A673 (cell line): ENCODE data around the gene HMGCLL1. TPM values are rescaled to one million over a fixed set of nuclear protein-coding genes. Genes with fewer than 3 reads are reported as not detected.

Source experiments
- BruUV-seq: library from RNA; stranded (reverse); fragments of 400-500 nt; replicated peaks from 2 replicates; lab custom pipeline; 2021; lab: Mats Ljungman, UMichigan
- CTCF ChIA-PET: fragments of 300-600 bp; sonication (Branson Sonifier 250); formaldehyde crosslinking; loops from one replicate; lab custom pipeline; 2022; ENCODE audit warnings: antibody characterized with exemption; lab: Charles Lee
- POLR2A ChIA-PET: fragments of 300-600 bp; sonication (Branson Sonifier 250); formaldehyde crosslinking; loops from one replicate; lab custom pipeline; 2022; ENCODE audit warnings: antibody characterized with exemption; ENCODE audit not compliant: low non-redundant PET; lab: Charles Lee
- DNase-seq: peaks from one replicate; pipeline ENCODE4 v3.0.0-alpha.2; 2015; ENCODE audit warnings: low spot score
- H3K27ac ChIP-seq: fragments of 200-600 bp; sonication (generic); 2 replicates; pipeline ENCODE4 v1.5.1; 2016; ENCODE audit warnings: mixed run types, low read depth, mild to moderate bottlenecking, mixed read lengths, antibody characterized with exemption, low read length; ENCODE audit not compliant: poor library complexity, severe bottlenecking
- H3K27me3 ChIP-seq: fragments of 200-600 bp; sonication (generic); replicated peaks from 2 replicates; pipeline ENCODE4 v1.6.1; 2017; ENCODE audit warnings: mixed run types, low read depth, mild to moderate bottlenecking, mixed read lengths, antibody characterized with exemption, low read length; ENCODE audit not compliant: insufficient read depth, poor library complexity
- H3K36me3 ChIP-seq: fragments of 200-600 bp; sonication (generic); 2 replicates; pipeline ENCODE4 v1.6.1; 2016; ENCODE audit warnings: mixed run types, mild to moderate bottlenecking, mixed read lengths, antibody characterized with exemption, low read length; ENCODE audit not compliant: insufficient read depth, poor library complexity, severe bottlenecking
- H3K4me1 ChIP-seq: fragments of 200-600 bp; sonication (generic); 2 replicates; pipeline ENCODE4 v1.6.1; 2017; ENCODE audit warnings: mixed run types, mild to moderate bottlenecking, mixed read lengths, antibody characterized with exemption, low read length; ENCODE audit not compliant: insufficient read depth, poor library complexity, severe bottlenecking
- H3K4me3 ChIP-seq: fragments of 200-600 bp; sonication (generic); 2 replicates; pipeline ENCODE4 v1.5.1; 2016; ENCODE audit warnings: low read depth, mixed run types, mild to moderate bottlenecking, mixed read lengths, low read length; ENCODE audit not compliant: poor library complexity, severe bottlenecking
- H3K9me3 ChIP-seq: fragments of 200-600 bp; sonication (generic); 2 replicates; pipeline ENCODE4 v1.6.1; 2016; ENCODE audit warnings: mixed run types, low read depth, mild to moderate bottlenecking, mixed read lengths, antibody characterized with exemption, low read length; ENCODE audit not compliant: poor library complexity, severe bottlenecking
- CTCF ChIP-seq: fragments of 300-800, 200-600 bp; sonication (generic); conservative IDR thresholded peaks from 2 replicates; pipeline ENCODE4 v1.5.1; 2017; ENCODE audit warnings: low read depth, mild to moderate bottlenecking, antibody characterized with exemption, low read length, moderate library complexity, mixed read lengths
- EZH2 ChIP-seq: fragments of 200-600 bp; sonication (generic); IDR thresholded peaks from 2 replicates; pipeline ENCODE4 v1.6.1; 2017; ENCODE audit warnings: borderline replicate concordance, low read depth, mild to moderate bottlenecking, mixed read lengths, antibody characterized with exemption, low read length; ENCODE audit not compliant: poor library complexity, severe bottlenecking
- intact Hi-C: fragments of 100-400 bp; cut with micrococcal nuclease; formaldehyde crosslinking; loops from one replicate; pipeline ENCODE4 v1.10.0; 2022; ENCODE audit not compliant: unreplicated experiment
- total RNA-seq: library from RNA; stranded (reverse); gene quantifications from 2 replicates; pipeline ENCODE4 v1.2.3, GENCODE V29; 2021

Gene HMGCLL1
- total RNA-seq, 1 experiment from 2014 or later: not detected

GRCh38 chr6:55560290-55560885 lies 18.6 kb downstream of the HMGCLL1 start:
- no peak for DNase-seq
- POLR2A ChIA-PET: no interaction called here
- TF ChIP-seq EZH2 (no peak), CTCF (no peak)
- Histone ChIP-seq H3K9me3 (no peaks in the 10 kb centered on the region), H3K4me1 (no peaks in the 10 kb centered on the region), H3K27ac (no peak overlapping the region), H3K27me3 (peaks cover 3% of the 10 kb centered on the region), H3K4me3 (no peak overlapping the region), H3K36me3 (no peaks in the 10 kb centered on the region)
- intact Hi-C loops: no loop called here
- no TSS peak for BruUV-seq
- CTCF ChIA-PET: no interaction called here

- H3K27ac ChIP-seq: no peak overlapping the region
- TF ChIP-seq CTCF: no peak
- TF ChIP-seq EZH2: no peak
- peaks cover 3% of the 10 kb centered on the region for H3K27me3 ChIP-seq
- ChIA-PET CTCF (no interaction called here), POLR2A (no interaction called here)
- no peaks in the 10 kb centered on the region for H3K36me3 ChIP-seq
- intact Hi-C loops: no loop called here
- H3K4me1 ChIP-seq: no peaks in the 10 kb centered on the region
- DNase-seq: no peak
- BruUV-seq: no TSS peak
- no peaks in the 10 kb centered on the region for H3K9me3 ChIP-seq
- H3K4me3 ChIP-seq: no peak overlapping the region
Observed at GRCh38 chr6:55557146-55557545, 21.8 kb downstream of the HMGCLL1 start.

GRCh38 chr6:55545791-55546190 lies 33.2 kb downstream of the HMGCLL1 start:
- Histone ChIP-seq H3K36me3 (no peaks in the 10 kb centered on the region), H3K4me1 (no peaks in the 10 kb centered on the region), H3K4me3 (no peak overlapping the region), H3K9me3 (no peaks in the 10 kb centered on the region), H3K27me3 (no peaks in the 10 kb centered on the region), H3K27ac (no peak overlapping the region)
- ChIA-PET CTCF (no interaction called here), POLR2A (no interaction called here)
- no peak for TF ChIP-seq CTCF
- TF ChIP-seq EZH2: no peak
- no TSS peak for BruUV-seq
- no peak for DNase-seq
- intact Hi-C loops: no loop called here
